Cardiac muscle cell (in vitro differentiated cells and primary cell): Measurements from ENCODE around the gene ZSCAN16. TPM values are rescaled to one million over a fixed set of nuclear protein-coding genes. Genes with fewer than 3 reads are reported as not detected.
"Not testable (repeated sequence)": the region's sequence is repeated elsewhere in the genome, so short reads cannot be mapped to it uniquely, and the experiment has no call there.

Experiments
- DNase-seq, 2 donors: peaks; one replicate each; pipeline versions ENCODE4 v3.0.0 to v3.0.0-alpha.2; 2010 to 2017; ENCODE audit warnings: low read depth in 1 of 2, low spot score in 1 of 2
- H3K27ac ChIP-seq: fragments of 200-600 bp; sonication (generic); 2 replicates; pipeline ENCODE4 v1.5.1; 2016
- H3K27me3 ChIP-seq: fragments of 200-600 bp; sonication (generic); 2 replicates; pipeline ENCODE4 v1.6.0; 2016; ENCODE audit warnings: control low read depth
- H3K36me3 ChIP-seq: fragments of 200-600 bp; sonication (generic); 2 replicates; pipeline ENCODE4 v1.5.1; 2016; ENCODE audit warnings: control low read depth
- H3K4me1 ChIP-seq: fragments of 200-600 bp; sonication (generic); 2 replicates; pipeline ENCODE4 v1.8.1; 2017; ENCODE audit warnings: low read depth, mild to moderate bottlenecking, mixed run types
- H3K4me3 ChIP-seq: fragments of 200-600 bp; sonication (generic); 2 replicates; pipeline ENCODE4 v1.5.1; 2016; ENCODE audit warnings: mild to moderate bottlenecking
- H3K9me3 ChIP-seq: fragments of 200-600 bp; sonication (generic); 2 replicates; pipeline ENCODE4 v1.5.1; 2017; ENCODE audit warnings: low read depth, mild to moderate bottlenecking, control low read depth
- CTCF ChIP-seq: IDR thresholded peaks from 2 replicates; pipeline ENCODE4 v1.5.1; 2012; ENCODE audit warnings: low read depth, mild to moderate bottlenecking, low read length
- polyA plus RNA-seq: library from polyadenylated mRNA; unstranded; fragments of >200 nt; fragmentation: Nextera tagmentation; extraction: Ambion mirVana; gene quantifications from 2 replicates; pipeline ENCODE4 v1.2.1, GENCODE V29; 2016
- total RNA-seq: library from RNA; depleted of rRNA; stranded (reverse); fragments of >200 nt; gene quantifications from 2 replicates; pipeline ENCODE4 v1.2.3, GENCODE V29; 2016

The ZSCAN16 gene
- total and polyA plus RNA-seq, 2 experiments from 2014 or later: 7.4 to 9.3 TPM

- Histone ChIP-seq H3K4me1 (peaks cover 12% of the 10 kb centered on the region), H3K9me3 (no peaks in the 10 kb centered on the region), H3K36me3 (no peaks in the 10 kb centered on the region), H3K27me3 (no peaks in the 10 kb centered on the region), H3K4me3 (no peak overlapping the region), H3K27ac (no peak overlapping the region)
- no peak for DNase-seq
- TF ChIP-seq CTCF: no peak
These were observed 41.5 kb upstream of the ZSCAN16 start for GRCh38 chr6:28082939-28083338.

- no peaks in the 10 kb centered on the region for H3K36me3 ChIP-seq
These were observed 35.4 kb upstream of the ZSCAN16 start for GRCh38 chr6:28089054-28089453.

GRCh38 chr6:28090917-28091586 is 33.4 kb upstream of the ZSCAN16 start:
- no peak for TF ChIP-seq CTCF
- peak in 1 of 2 donors; percentile 29 for DNase-seq

More at GRCh38 chr6:28089054-28089453, 35.4 kb upstream of the ZSCAN16 start:
- H3K27ac ChIP-seq: no peak overlapping the region
- DNase-seq: no peak
- H3K27me3 ChIP-seq: no peaks in the 10 kb centered on the region
- H3K4me3 ChIP-seq: no peak overlapping the region
- no peaks in the 10 kb centered on the region for H3K9me3 ChIP-seq
- no peaks in the 10 kb centered on the region for H3K4me1 ChIP-seq
- TF ChIP-seq CTCF: no peak

GRCh38 chr6:28102222-28102621 is 22.2 kb upstream of the ZSCAN16 start:
- H3K27me3 ChIP-seq: peaks cover 19% of the 10 kb centered on the region
- H3K9me3 ChIP-seq, H3K4me3 ChIP-seq, H3K4me1 ChIP-seq, H3K27ac ChIP-seq, DNase-seq, H3K36me3 ChIP-seq: not testable (repeated sequence)

More at GRCh38 chr6:28090917-28091586, 33.4 kb upstream of the ZSCAN16 start:
- Histone ChIP-seq H3K27ac (no peak overlapping the region), H3K27me3 (no peaks in the 10 kb centered on the region), H3K9me3 (no peaks in the 10 kb centered on the region), H3K4me1 (no peaks in the 10 kb centered on the region), H3K36me3 (no peaks in the 10 kb centered on the region), H3K4me3 (no peak overlapping the region)

- H3K27ac ChIP-seq, H3K9me3 ChIP-seq, H3K4me1 ChIP-seq, DNase-seq, H3K4me3 ChIP-seq, H3K36me3 ChIP-seq: not testable (repeated sequence)
- H3K27me3 ChIP-seq: peaks cover 19% of the 10 kb centered on the region
These were observed 21.7 kb upstream of the ZSCAN16 start for GRCh38 chr6:28102699-28103098.

GRCh38 chr6:28104392-28105244 is 19.8 kb upstream of the ZSCAN16 start:
- Histone ChIP-seq H3K9me3 (no peaks in the 10 kb centered on the region), H3K27me3 (peaks cover 22% of the 10 kb centered on the region), H3K36me3 (no peaks in the 10 kb centered on the region), H3K27ac (no peak overlapping the region), H3K4me3 (peak overlapping the region; percentile 52), H3K4me1 (no peaks in the 10 kb centered on the region)
- peak; percentile 80 to 81 for DNase-seq
- peak; percentile 68 for TF ChIP-seq CTCF
